HG03159 (cell line): ENCODE data around the gene NBAS.
"Not testable (repeated sequence)": the region's sequence is repeated elsewhere in the genome, so short reads cannot be mapped to it uniquely, and the experiment has no call there.

ENCODE experiments used
- ATAC-seq: cut with Tn5 transposase; IDR thresholded peaks from one replicate; pipeline ENCODE4 v1.9.1; 2021; ENCODE audit warnings: mild to moderate bottlenecking, moderate library complexity; ENCODE audit not compliant: unreplicated experiment

NBAS gene

GRCh38 chr2:15278296-15278695, 282.8 kb downstream of the NBAS start:
- no peak for ATAC-seq

- no peak for ATAC-seq
Measured at GRCh38 chr2:15275346-15275745, 285.8 kb downstream of the NBAS start.

- ATAC-seq, result no peak
Measured at GRCh38 chr2:15273452-15273851, 287.7 kb downstream of the NBAS start.

- ATAC-seq, result no peak
Measured at GRCh38 chr2:15272942-15273341, 288.2 kb downstream of the NBAS start.

- no peak for ATAC-seq
Measured at GRCh38 chr2:15271941-15272542, 289.1 kb downstream of the NBAS start.

DNA sequence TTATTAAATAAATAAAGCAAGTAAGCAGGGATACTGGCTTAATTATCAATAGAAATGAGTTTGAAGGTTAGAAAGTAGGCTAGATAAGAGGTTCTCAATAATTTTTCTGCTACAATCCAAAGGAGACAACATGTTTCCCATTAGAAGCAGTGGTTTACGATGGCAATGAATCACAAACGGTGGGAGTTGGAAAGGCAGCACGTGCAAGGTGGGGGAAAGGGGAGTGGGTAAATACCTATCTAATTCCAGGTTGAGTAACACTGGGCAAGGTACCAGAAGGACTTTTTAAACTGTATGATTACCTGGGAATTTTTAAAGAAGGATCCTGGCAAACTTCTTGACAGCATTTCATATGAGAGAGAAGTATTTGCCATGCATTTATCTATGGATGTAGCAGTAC, 289.9 kb downstream of the NBAS start:
- ATAC-seq, result no peak

GRCh38 chr2:15269043-15269442, 292.1 kb downstream of the NBAS start:
- no peak for ATAC-seq

DNA sequence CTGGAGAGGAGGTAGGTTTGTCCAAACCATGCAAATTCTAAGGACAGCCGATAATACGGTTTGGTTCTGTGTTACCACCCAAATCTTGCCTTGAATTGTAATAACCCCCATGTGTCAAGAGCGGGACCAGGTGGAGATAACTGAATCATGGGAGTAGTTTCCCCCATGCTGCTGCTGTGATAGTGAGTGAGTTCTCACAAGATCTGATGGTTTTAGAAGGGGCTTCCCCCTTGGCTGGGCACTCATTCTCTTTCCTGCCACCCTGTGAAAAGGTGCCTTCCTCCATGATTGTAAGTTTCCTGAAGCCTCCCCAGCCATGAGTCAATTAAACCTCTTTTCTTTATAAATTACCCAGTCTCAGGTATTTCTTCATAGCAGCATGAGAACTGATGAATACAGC, 295.2 kb downstream of the NBAS start:
- no peak for ATAC-seq

DNA sequence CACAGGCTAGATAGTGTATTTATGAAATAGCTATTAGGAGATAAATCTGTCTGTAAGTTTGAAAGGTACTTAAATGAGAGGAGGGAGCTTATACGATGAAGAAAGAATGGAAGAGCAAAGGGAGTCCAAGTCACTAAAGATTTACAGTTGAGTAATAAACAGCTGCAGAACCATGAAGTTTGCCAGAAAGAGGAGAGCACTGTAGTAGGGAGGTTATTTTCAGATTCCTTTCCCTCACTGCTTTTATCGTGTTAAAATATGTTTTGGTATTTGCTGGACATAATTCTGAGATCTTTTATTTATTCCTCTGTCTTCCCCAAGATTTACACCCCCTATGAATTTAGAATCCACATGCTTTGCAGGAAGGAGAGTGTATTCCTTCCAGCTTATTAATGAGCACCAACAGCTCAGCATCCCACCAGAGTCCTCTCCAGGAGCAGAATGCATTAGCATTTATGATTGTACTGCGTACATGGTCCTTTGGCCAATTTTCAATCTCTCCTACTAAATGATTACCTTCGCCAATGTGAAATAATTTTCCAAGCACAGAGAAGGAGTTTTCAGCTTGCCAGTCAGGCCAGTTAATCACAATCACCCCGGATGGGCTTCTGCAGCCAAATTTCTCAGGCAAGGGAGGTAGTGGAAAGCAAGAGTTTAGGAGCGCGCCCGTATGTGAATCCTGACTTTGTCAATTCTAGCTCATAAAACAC, 297.0 kb downstream of the NBAS start:
- no peak for ATAC-seq

- ATAC-seq, result no peak
Measured at GRCh38 chr2:15262792-15263191, 298.3 kb downstream of the NBAS start.

DNA sequence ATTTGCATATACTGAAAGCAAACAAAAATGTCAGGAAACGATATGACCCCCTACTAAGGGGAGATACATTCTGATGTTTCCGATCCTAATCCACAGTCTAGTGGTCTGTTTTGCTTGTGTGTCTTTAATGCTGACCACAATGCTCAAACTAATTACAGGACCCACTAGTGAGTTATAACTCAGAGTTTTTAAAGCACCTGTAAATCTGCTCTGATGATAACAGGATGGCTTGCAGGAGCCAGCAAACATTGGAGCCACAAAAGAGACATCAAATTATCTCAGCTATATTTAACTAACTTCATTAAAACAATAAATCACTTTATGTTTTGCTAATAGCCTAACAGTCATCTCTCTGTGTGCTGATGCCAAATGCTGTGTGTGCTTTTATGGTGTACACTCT, 300.3 kb downstream of the NBAS start:
- no peak for ATAC-seq

DNA sequence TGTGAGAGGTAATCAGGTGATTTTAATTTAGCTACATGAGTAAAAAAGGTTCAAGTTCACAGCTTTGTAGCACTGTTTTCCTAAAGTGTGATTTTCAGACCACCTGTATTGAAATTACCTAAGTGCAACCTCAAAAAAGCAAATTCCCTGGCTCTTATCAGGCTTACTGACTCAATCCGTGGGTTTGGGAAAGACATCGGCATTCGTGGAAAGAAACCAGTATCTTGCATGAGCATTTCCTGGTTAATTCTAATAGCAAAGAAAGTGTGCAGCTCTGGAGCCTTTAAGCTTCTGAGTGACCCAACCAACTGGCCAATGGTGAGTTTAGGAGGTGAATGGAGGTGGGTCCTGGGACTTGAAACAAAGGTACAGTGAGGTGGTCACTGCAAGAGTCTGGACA, 300.9 kb downstream of the NBAS start:
- no peak for ATAC-seq

- no peak for ATAC-seq
Measured at GRCh38 chr2:15259356-15259756, 301.8 kb downstream of the NBAS start.

DNA sequence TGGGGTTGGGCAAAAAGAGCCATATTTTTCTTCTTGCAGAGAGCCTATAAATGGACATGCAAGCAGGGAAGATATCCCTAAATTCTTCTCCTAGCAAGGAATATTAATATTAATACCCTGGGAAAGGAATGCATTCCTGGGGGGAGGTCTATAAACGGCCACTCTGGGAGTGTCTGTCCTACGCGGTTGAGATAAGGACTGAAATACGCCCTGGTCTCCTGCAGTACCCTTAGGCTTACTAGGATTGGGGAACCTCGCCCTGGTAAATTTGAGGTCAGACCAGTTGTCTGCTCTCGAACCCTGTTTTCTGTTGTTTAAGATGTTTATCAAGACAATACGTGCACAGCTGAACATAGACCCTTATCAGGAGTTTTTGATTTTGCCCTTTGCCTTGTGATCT, 302.7 kb downstream of the NBAS start:
- ATAC-seq, result not testable (repeated sequence)

GRCh38 chr2:15253835-15254286, 307.3 kb downstream of the NBAS start:
- ATAC-seq, result no peak

DNA sequence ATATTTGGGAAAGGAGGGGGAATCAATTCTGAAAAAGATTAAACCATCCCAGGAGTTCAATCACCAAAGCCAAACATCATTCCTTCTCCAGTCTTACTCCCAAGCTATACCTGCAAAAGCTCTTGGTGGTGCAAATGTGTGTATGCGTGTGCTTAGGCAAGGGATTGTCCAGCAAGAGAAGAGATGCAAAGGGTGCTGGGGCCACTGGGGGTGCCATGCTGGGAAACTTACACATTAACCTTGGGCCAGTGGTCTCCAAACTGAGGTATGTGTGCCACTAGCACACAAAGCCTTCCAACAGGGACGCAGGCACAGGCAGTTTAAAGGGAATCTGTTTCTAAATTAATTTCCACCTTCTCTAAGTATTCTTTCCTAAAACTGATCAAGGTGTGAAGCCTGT, 307.9 kb downstream of the NBAS start:
- no peak for ATAC-seq

GRCh38 chr2:15251753-15252152, 309.4 kb downstream of the NBAS start:
- ATAC-seq, result no peak

DNA sequence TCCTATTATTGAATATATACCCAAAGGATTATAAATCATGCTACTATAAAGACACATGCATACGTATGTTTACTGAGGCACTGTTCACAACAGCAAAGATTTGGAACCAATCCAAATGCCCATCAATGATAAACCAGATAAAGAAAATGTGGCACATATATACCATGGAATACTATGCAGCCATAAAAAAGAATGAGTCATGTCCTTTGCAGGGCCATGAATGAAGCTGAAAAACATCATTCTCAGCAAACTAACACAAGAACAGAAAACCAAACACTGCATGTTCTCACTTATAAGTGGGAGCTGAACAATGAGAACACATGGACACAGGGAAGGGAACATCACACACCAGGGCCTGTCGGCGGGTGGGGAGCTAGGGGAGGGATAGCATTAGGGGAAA, 310.2 kb downstream of the NBAS start:
- ATAC-seq, result not testable (repeated sequence)

- no peak for ATAC-seq
Measured at GRCh38 chr2:15246870-15247269, 314.3 kb downstream of the NBAS start.

GRCh38 chr2:15243762-15244161, 317.4 kb downstream of the NBAS start:
- ATAC-seq, result no peak

DNA sequence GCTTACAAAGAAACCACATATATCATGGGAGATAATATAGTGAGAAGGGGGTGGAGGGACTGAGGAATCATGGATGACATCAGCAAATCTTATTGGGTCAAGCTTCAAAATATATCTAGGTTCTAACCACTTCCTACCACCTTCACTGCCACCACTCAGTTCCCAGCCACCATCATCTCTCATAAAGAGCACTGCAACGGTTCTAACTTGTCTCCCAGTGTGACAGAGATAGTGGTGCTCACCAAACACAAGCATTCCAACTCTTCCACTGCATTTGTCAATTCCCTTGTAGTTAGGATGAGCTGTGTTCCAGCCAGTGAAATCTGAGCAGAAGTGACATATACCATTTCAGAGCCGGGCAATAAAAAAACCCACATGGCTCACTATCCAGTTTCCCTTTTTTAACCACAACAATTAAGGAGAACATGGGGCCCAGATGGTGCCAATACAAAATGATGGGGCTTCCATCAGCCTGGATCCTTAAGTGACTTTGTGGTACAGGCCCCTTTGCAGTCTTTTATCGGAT, 318.1 kb downstream of the NBAS start:
- ATAC-seq, result no peak

GRCh38 chr2:15241929-15242328, 319.2 kb downstream of the NBAS start:
- no peak for ATAC-seq

DNA sequence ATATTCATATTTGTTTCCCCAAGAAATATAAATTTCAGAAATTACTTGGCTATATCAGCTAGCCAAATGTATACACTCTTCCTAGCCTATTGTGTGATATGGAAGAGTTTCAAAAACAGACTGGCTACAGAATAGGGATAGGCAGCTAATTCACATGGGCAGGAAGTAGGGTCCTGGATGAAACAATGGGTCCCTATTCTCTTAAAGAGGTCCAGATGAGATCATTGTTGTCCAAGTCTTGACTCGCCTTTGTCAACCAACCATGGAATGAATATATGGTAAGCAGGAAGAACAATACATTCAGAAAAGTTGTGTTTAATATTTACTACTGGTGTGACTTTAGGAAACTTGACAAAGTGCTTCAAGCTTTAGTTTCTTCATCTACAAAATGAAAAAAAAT, 319.9 kb downstream of the NBAS start:
- ATAC-seq, result no peak
